Activated CD4-positive, alpha-beta T cell treated with anti-CD3 and anti-CD28 coated beads, Interleukin-2, Interleukin-4, amounts not matched to agents 100 ng/mL and 50 ng/mL, durations not matched to agents 16 hours and 8 hours (primary cell): Measurements from ENCODE around the gene ANKRD34C.

Source experiments
- DNase-seq: peaks from one replicate; pipeline ENCODE4 v3.0.0-alpha.2; 2020; ENCODE audit warnings: low spot score

The ANKRD34C gene

GRCh38 chr15:79282371-79283251 is at the start of gene ANKRD34C:
Gene ANKRD34C (plus strand): TSS chr15:79282722. CDS start chr15:79293285, 10,563 bp downstream.
- DNase-seq, result no peak

GRCh38 chr15:79233236-79233635 is 49.3 kb upstream of the ANKRD34C start:
- DNase-seq, result no peak

- no peak for DNase-seq
Measured at GRCh38 chr15:79240036-79240435, 42.5 kb upstream of the ANKRD34C start.

- no peak for DNase-seq
Measured at GRCh38 chr15:79243723-79244122, 38.8 kb upstream of the ANKRD34C start.

GRCh38 chr15:79244876-79245275 is 37.6 kb upstream of the ANKRD34C start:
- DNase-seq, result no peak

- DNase-seq, result no peak
Measured at GRCh38 chr15:79248183-79248582, 34.3 kb upstream of the ANKRD34C start.

- no peak for DNase-seq
Measured at GRCh38 chr15:79257454-79257853, 25.1 kb upstream of the ANKRD34C start.

GRCh38 chr15:79261836-79262235 is 20.7 kb upstream of the ANKRD34C start:
- no peak for DNase-seq

- DNase-seq, result no peak
Measured at GRCh38 chr15:79265167-79265566, 17.4 kb upstream of the ANKRD34C start.

GRCh38 chr15:79265987-79266579 is 16.4 kb upstream of the ANKRD34C start:
- no peak for DNase-seq

- peak; percentile 6 for DNase-seq
Measured at GRCh38 chr15:79283252-79284048, 928 bp downstream of the ANKRD34C start.

GRCh38 chr15:79290642-79291275 is 8.2 kb downstream of the ANKRD34C start:
- DNase-seq, result no peak

GRCh38 chr15:79292011-79292410 is 9.5 kb downstream of the ANKRD34C start:
- DNase-seq, result no peak

GRCh38 chr15:79294075-79294474 is 11.6 kb downstream of the ANKRD34C start:
- DNase-seq, result no peak

- DNase-seq, result no peak
Measured at GRCh38 chr15:79296583-79296982, 14.1 kb downstream of the ANKRD34C start.

GRCh38 chr15:79299126-79299840 is 16.8 kb downstream of the ANKRD34C start:
- no peak for DNase-seq

GRCh38 chr15:79299841-79300235 is 17.3 kb downstream of the ANKRD34C start:
- DNase-seq, result no peak

GRCh38 chr15:79307251-79307650 is 24.7 kb downstream of the ANKRD34C start:
- DNase-seq, result no peak

- DNase-seq, result no peak
Measured at GRCh38 chr15:79308874-79309273, 26.4 kb downstream of the ANKRD34C start.

GRCh38 chr15:79310612-79310984 is 28.1 kb downstream of the ANKRD34C start:
- DNase-seq, result peak; percentile 19
